HG03565 (cell line): ENCODE measurements around the gene SLC4A1.

Source experiments
- ATAC-seq: cut with Tn5 transposase; IDR thresholded peaks from one replicate; pipeline ENCODE4 v1.9.1; 2021; ENCODE audit warnings: mild to moderate bottlenecking, moderate library complexity; ENCODE audit not compliant: unreplicated experiment

Gene SLC4A1

DNA sequence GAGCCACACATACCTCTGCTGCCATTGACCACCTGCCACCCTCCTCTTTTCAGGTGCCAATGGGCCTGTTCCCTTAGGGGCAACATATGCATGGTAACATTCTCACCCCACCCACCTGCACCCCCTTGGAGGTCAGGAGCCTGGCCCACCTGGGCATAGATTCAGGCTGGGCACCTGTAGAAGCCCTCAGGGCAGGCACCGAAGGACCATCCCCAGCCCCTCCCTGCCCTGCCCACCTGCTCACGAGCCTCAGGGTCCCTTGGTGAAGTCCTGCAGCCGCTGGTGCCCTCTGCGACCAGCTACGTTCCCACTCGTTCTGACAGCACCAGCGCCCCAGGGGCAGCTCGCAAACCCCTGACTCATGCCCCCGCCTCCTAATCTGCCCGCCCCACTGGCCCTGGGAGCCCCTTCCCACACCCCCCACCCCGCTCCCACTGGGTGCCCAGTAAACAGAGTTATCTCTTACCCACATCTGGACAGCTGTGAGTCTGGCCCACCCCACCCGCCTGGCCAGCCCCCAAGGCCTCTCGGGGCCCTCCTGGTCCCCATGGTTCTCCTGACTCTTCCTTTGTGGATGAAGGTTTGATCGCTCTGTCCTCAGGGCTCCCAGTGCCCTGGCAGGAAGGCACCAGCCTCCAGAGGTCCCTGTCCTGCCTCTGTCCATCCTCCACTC lies at the start of gene SLC4A1:
Gene SLC4A1, minus strand, starts transcription at position 318 of the 673 bp plus-strand sequence. CDS start 5,269 bp downstream, outside the sequence.
- ATAC-seq: no peak

DNA sequence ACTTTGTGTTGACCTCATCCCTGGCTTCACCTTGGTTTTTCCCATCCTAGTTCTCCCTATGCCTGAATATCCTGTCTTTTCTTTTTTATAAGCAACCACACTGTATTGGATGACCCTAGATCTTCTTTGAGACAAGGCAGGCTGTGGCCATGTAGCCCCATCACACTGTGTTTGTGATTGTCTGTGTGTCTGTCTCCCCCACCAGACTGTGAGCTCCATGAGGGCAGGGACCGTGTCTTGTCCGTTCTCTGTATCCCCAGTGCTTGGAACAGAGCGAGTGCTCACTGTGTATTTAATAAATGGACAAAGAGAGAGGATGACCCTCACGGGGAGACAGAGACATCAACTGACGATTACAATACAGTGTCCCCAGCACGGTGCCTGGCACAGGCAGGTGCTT lies 49.6 kb upstream of the SLC4A1 start:
- ATAC-seq: no peak

DNA sequence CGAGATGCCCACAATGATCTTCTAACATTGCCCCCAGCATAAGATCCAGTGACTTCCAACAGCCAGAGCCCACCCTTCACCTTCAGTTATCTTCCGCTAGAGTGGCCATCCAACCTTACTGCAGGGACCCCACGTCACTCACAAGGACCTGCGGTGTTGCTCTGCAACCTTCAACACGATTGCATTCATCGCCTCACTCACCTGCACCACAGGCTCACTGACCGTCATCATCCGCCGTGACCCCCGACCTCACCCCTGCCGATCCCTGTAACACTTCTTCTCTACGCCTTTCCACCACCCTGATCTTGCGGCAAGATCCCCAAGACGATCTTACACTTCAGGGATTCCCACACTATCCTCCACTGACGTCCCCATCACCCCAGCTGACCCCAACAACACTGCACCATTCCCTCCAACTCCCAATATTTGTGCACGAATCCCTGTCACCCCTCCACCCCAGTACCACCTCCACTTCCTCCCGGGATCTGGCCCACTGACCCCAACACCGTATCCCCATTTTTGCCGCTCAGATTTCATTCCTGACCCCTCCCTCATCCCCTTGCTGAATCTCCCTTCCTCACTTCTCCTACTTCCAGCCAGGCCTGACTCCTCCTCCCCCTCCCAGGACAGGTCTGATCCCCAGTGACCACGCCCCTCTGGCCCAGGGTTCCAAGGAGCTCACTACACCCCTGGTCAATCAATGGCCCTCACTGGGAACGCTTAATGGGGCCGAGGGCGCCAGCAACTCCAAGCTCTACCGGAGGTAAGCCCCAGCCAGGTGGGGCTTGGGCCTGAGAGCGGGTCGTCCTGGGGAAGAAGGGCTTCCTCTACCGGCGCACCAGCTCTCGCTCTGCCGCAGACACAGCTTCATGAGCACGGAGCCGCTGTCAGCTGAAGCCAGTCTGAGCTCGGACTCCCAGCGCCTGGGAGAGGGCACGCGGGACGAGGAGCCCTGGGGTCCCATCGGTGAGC lies 48.1 kb upstream of the SLC4A1 start:
- no peak for ATAC-seq

DNA sequence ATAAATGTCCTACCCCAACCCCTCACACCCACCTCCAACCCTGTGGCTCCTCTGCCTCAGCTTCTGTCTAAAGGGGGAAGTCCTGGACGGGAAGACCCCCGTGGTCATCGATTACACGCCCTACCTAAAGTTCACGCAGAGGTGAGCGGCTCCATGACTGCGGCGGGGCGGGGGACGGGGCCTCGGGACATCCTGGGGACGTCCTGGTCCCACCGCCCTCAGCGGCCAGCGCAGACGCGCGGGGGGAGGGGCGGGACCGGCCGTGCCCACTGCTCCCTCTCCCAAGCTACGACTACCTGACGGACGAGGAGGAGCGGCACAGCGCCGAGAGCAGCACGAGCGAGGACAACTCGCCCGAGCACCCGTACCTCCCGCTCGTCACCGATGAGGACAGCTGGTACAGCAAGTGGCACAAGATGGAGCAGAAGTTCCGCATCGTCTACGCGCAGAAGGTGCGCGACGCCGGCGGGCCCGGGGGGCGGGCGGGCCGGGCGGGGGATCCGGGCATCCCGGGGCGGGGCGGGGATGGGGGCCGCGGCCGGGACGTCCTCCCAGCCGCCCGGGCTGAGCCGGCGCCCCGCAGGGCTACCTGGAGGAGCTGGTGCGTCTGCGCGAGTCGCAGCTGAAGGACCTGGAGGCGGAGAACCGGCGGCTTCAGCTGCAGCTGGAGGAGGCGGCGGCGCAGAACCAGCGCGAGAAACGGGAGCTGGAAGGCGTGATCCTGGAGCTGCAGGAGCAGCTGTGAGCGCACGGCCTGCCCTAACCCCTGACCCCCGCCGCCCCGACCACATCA lies 47.1 kb upstream of the SLC4A1 start:
- no peak for ATAC-seq

DNA sequence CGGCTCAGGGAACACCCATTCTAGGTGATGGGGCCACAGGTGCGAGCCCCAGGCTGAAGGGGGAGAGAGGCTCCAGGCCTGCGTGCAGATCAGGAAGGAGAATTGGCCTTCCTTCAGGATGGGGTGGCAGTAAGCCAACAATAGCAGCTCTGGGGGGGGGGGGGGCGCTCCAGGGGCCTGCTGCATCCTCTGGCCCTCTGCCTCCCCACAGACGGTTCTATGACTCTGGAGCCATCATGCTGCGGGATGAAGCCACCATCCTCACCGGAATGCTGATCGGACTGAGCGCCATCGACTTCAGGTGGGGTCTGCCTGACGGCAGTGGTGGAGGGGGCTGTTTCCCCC lies 46.6 kb upstream of the SLC4A1 start:
- no peak for ATAC-seq

DNA sequence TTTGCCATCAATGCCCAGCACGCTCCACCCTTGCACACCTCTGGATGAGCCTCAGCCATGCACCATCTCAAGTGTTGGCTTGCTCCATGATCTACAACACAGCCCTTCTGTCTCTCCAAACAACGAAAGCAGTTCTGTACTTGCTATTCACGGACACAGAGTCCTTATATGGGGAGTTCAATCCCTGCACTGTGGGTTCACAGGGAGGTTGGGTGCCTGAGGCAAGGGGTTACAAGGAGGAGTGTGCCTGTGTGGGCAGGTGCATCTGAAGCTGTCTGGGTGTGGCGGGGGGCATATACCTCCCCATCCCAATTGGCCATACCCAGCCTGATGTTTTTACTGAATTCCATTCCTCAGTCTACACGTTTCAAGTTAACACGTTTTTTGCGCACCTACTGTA lies 46.1 kb upstream of the SLC4A1 start:
- no peak for ATAC-seq

DNA sequence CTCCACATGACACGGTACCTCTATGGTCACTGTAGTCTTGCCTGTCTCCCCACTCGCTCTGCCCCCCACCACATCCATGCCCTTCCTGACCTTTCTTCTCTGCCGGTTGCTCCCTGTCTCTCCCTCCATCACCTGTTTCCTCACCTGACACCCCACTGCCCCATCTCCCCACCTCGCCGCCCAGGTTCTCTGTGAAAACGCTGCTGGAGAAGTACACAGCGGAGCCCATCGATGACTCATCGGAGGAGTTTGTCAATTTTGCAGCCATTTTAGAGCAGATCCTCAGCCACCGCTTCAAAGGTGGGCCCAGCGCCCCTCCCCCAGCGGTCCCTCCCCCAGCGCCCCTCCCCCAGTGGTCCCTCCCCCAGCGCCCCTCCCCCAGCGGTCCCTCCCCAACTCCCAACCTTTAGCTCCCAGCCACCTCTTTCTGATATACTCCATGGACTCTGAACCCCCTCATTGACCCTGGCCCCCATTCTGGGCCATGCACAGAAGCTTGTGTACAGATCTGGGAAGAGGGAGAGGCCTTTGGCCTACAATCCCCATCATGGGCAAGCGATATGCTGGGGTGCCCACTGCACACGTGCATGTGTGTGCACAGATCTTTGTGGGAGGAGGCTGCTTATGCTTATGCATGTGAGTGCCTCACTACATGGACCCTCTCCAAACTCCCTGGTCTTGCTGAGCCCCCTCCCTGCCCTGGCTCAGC lies 44.6 kb upstream of the SLC4A1 start:
- ATAC-seq: no peak

DNA sequence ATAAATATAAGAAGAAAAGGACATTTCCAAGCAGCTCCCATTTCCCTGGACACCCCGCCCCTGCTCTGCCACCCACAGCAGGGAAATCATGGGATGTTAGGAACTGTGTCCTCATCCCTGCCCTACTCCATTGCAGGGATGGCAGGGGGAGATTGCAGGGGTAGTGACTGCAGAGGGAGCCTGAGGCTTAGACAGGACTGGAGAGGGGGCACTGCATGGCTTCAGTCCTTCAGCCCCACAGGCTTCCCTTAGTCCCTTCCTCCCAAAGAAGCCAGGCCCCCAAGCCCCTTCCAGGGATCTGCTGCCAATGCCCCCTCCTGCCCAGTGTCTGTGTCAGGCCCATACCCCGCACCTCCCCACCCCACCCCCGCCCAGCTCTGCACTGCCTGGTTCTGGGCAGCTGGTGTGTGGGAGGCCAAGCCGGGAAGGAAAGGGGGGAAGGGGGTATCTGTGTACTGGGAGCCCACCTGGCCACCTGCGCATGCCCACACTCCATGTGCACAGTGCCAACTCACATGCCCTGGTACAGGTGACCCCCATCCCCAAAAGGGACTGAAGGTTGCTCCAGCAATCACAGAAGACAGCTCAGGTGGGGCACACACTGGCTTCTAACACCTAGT lies 43.7 kb upstream of the SLC4A1 start:
- no peak for ATAC-seq

DNA sequence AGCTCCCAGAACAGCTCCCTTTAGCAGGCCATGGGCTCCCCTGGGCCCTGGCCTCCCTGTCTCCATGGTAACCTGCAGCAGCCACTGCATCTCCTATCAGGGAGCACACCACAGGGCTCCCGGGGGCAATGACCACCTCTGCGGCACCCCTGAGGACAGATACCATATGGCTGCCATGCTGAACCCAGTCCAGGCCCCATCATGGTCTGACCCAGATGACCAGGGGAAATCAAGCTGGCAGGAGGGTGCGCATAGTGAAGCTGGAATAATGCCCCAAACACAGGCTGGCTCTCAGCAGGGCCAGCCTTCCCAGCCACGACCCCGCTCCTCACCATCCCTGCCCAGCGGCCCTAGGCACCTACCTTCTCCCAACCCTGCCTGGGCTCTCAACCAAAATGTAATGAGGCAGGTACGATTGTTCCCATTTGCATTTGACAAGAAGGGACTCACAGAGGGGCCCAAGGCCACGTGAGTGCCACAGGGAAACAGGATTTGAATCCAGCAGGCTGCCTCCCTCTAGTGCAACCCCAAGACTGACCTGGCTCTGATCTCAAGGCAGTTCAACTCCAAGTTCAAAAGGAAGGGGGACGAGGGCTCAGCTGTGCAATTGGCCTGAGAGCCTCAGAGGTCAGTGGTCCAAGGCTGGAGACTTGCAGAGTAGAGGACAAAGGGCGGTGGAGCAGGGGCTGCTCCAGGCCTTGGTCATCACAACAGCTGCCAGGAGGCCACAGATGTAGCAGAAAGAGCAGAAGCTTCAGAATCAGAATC lies 42.9 kb upstream of the SLC4A1 start:
- no peak for ATAC-seq

DNA sequence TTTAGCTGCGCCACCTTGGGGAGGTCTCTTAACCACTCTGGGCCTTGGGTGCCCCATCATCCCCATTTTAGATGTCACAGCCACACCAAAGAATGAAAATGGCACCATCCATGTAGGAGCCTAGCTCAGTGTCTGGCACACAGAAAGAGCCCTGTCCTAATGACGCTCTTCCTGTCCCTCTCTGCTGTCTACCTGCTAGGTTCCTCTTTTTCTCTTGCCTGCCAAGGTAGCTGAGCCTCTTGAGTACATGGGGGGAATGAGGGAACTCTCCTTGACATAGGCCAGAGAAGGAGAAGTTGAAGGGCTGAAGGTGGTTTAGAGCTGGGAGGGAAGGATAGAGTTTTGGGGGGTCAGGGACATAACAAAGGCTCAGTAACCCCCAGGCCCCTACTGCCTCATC lies 42.3 kb upstream of the SLC4A1 start:
- no peak for ATAC-seq

DNA sequence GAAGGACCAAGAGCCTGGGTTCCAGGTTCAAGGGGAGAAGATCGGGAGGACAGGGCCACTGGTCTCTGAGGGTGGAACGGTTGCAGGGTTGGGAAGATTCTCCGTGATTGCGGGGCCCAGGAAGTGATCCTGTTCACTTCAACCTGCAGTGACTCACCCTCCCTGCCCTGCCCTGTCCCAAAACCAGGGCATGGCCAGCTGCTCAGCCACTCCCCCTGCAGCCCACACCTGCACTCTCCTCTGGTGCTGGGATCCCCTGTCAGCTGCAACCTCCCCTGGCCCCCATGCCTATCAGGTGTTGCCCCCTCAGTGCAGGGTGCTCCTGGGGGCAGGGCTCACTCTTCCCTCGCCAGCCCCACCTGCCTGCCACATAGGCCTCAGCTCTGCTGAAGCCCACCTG lies 41.5 kb upstream of the SLC4A1 start:
- ATAC-seq: no peak

DNA sequence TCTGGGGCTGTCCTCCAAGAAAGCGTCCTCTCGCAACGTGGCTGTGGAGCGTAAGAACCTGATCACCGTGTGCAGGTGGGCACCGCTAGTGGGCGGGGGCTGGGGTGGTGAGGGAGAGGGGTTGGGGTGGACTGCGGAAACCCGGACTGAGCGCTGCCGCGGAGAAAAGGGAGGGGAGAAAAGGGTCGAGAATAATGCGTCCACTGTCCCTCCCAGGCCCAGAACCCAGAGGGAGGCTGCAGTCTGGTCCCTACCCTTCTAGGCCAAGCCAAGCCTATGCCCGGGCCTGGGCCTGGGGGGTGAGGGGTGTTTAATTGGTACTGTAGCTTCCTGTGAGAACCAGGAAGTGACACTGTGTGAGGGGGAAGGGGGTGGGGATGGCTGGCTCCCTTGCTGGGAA lies 40.9 kb upstream of the SLC4A1 start:
- no peak for ATAC-seq

DNA sequence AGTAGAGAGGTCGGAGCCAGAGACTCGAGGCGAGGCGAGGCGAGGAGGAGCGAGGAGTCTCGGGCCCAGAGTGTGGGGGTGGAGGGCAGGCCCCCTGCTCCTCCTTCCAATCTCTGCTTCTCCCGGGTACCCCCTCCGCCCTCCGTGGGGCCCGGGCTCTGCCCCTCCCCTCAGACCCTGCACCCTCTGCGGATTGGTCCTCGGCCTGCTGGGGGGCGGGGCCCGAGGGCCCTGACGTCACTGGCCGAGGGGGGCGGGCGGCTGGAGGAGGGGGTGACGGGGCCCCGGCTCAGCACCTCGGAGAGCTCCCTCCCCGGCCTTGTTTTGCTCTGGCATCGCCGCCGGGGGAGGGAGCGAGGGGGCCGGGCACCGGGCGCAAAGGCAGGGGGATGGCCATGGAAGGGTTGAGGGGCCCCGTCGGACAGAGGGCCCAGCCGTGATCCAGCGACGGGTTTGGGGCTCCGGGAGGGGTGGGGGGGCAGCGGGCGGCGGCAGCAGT lies 40.4 kb upstream of the SLC4A1 start, which contains the start of gene RUNDC3A:
Gene RUNDC3A, plus strand, starts transcription at position 282 of the 499 bp plus-strand sequence. CDS start 232 bp downstream, outside the sequence.
- no peak for ATAC-seq

DNA sequence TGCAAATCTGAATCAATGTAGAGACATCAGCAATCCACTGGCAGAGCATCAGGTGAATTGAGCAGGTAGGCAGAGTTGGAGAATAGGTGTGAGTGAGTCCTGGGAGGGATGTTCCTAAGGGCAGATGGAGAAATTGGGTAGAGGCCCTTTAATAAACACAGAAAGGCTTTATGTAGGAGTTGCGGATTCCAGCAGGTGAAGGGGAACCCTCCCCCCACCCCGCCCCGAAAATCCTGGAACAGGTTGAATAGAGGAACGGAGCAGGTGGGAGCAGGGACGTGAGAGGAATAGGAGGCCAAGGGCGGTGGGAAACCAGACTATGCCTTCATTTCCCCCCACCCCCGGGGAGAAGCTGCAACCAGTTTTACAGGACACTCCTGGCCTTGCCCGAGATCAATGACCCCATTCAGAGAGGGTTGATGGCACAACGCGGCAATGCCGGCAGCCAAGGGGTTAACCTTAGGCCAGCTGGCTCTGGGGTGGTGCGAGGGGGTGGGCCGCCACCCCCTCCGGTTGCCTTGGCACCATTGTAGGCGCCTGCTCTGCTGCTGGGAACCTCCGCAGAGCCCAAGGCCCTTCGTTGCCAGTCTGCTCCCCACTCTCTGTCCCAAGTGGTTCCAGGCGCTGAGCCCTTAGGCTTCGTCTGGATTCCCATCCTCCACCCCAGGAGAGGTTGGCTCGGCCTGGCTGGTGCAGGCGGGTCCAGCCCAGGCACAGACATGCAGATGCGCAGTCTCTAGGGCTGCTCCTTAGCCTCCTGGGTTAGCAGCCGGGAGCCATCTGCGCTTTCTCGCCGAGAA lies 39.7 kb upstream of the SLC4A1 start:
- no peak for ATAC-seq

DNA sequence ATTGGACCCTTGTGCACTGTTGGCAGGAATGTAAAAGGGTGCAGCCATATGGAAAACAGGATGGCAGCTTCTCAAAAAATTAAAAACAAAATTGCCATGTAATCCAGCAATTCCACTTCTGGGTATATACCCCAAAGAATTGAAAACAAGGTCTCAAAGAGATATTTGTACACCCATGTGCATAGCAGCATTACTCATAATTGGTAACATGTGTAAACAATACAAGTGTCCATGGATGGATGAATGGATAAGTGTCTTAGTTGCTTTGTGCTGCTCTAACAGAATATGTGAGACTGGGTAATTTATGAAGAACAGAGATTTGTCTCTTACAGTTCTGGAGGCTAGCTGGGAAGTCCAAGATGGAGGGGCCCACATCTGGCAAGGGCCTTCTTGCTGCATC lies 36.7 kb upstream of the SLC4A1 start:
- no peak for ATAC-seq

DNA sequence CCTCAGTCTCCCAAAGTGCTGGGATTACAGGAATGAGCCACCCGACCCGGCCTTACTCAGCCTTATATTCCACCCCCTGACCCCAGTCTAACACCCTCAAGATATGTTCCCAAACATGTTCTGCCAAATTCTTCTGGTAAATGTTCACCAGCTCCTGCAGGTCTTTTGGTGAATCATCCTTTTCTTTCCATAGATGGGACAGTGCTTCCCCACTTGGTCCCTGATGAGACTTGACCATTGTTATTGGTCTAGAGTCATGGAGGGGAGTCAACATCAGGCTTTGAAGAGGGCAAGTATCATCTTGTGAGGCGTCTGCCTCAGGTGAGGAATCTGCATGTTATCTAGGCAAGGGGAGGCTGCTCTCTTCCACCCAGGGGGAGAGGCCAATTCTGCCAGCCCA lies 30.0 kb upstream of the SLC4A1 start:
- ATAC-seq: no peak

DNA sequence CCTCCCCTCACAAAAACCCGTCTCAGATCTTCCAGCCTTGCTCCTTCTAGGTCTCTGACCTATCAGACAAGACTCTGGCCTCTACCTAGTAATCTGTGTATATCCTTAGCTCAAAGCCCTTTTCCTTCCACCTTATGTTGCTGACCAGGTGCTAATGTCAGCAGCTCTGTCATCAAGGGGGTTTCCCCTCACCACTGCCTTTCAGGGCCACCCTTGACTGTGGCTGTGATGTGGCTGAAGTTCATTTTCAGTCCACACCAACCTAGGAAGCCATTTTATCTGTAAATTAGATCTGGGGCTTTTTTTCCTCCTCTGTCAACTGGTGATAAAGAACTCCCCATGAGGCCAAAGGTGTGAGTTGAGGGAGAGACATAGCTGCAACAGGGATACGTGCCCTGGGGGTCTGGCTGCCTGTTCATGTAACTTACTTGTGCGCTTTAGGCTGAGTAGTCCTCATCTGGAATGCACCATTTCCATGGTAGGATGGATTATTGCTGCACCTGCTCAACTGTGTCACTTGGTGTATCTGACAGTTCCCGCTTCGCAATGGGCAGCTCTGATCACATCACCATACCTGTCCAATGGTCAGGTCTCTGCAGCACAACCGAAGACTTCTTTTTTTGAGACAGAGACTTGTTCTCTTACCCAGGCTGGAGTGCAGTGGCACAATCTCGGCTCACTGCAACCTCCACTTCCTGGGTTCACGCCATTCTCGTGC lies 25.7 kb upstream of the SLC4A1 start:
- ATAC-seq: no peak

DNA sequence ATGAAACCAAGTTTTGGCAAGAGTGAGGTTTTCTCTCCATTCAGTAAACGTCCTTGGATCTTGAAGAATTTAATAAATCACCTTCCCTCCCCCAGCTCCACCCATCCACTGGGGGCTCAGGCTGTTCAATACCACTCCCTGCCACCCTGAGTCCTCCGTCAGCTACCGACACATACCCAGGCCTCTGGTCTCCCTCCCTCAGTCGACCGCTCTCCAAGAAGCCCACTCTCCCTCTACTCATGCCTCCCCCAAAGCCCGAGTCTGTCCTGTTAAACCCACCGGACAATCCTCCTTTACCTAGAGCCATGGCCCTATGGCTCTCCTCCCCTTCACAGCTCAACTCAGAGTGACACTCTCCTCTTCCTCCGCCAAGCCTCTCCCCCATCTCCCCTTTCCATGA lies 19.7 kb upstream of the SLC4A1 start:
- ATAC-seq: no peak
